Measurements from ENCODE around the gene ID4.

GRCh38 chr6:19788686-19789085 lies 48.5 kb upstream of the ID4 start:
- TF ChIP-seq CTCF (IDR thresholded peaks at IDR 0.05) (no peak), CHD4 (IDR thresholded peaks at IDR 0.05; ENCODE audit: borderline replicate concordance) (no peak), RCOR1 (IDR thresholded peaks at IDR 0.05; ENCODE audit: low read depth, low read length) (no peak), CEBPB (IDR thresholded peaks at IDR 0.05) (no peak), TP53 (CRISPR knock-in tag; IDR thresholded peaks at IDR 0.05) (no peak), PHF8 (IDR thresholded peaks at IDR 0.05; ENCODE audit: borderline replicate concordance, low read depth) (no peak), FOSB (CRISPR knock-in tag; IDR thresholded peaks at IDR 0.05) (no peak), MAX (IDR thresholded peaks at IDR 0.05) (no peak), POLR2A (IDR thresholded peaks at IDR 0.05; ENCODE audit: low read length) (no peak)
- TF ChIP-seq, protein P1, sequence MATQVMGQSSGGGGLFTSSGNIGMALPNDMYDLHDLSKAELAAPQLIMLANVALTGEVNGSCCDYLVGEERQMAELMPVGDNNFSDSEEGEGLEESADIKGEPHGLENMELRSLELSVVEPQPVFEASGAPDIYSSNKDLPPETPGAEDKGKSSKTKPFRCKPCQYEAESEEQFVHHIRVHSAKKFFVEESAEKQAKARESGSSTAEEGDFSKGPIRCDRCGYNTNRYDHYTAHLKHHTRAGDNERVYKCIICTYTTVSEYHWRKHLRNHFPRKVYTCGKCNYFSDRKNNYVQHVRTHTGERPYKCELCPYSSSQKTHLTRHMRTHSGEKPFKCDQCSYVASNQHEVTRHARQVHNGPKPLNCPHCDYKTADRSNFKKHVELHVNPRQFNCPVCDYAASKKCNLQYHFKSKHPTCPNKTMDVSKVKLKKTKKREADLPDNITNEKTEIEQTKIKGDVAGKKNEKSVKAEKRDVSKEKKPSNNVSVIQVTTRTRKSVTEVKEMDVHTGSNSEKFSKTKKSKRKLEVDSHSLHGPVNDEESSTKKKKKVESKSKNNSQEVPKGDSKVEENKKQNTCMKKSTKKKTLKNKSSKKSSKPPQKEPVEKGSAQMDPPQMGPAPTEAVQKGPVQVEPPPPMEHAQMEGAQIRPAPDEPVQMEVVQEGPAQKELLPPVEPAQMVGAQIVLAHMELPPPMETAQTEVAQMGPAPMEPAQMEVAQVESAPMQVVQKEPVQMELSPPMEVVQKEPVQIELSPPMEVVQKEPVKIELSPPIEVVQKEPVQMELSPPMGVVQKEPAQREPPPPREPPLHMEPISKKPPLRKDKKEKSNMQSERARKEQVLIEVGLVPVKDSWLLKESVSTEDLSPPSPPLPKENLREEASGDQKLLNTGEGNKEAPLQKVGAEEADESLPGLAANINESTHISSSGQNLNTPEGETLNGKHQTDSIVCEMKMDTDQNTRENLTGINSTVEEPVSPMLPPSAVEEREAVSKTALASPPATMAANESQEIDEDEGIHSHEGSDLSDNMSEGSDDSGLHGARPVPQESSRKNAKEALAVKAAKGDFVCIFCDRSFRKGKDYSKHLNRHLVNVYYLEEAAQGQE (IDR thresholded peaks at IDR 0.05): no peak
- TF ChIP-seq, protein P2, sequence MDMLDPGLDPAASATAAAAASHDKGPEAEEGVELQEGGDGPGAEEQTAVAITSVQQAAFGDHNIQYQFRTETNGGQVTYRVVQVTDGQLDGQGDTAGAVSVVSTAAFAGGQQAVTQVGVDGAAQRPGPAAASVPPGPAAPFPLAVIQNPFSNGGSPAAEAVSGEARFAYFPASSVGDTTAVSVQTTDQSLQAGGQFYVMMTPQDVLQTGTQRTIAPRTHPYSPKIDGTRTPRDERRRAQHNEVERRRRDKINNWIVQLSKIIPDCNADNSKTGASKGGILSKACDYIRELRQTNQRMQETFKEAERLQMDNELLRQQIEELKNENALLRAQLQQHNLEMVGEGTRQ (IDR thresholded peaks at IDR 0.05): no peak
